Measurements from ENCODE around the gene TBC1D9.

DNA sequence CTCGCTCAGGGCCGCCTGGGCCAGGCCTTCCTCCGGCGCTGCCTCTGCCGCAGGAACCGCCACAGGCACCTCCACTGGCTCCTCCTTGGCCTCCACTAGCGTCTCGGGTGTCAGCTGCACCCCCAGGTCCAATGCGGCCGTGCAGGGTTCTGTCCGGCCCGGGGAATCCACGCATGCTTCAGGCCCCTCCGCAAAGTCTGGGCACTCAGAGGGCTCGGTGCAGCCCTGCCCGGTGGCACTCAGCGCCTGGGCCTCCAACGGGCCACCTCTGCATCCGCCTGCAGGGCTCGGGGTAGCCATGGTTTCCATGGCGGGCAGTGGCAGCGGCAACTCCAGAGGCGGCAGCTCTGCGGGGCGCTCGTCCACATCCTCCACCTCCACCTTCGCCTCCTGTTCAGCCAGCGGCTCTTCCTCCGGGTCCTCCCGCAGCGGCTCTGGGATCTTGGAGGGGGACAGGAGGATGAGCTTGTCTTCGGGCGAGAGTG, 112.6 kb downstream of the TBC1D9 start:
- TF ChIP-seq EZH2 (IDR thresholded peaks at IDR 0.05), result no peak
- TF ChIP-seq POLR2AphosphoS5 (IDR thresholded peaks at IDR 0.05; ENCODE audit: borderline replicate concordance, low read depth, low read length), result no peak
- TF ChIP-seq FOXP2 (optimal IDR thresholded peaks at IDR 0.05; ENCODE audit: control extremely low read depth, extremely low read length, insufficient read depth), result no peak
